KOPT-K1 (cell line): Measurements from ENCODE around the gene TADA2B.
"Not testable (repeated sequence)": the region's sequence is repeated elsewhere in the genome, so short reads cannot be mapped to it uniquely, and the experiment has no call there.

ENCODE experiments used
- H3K27ac ChIP-seq: fragments of 200-600 bp; sonication (generic); 2 replicates; pipeline ENCODE4 v1.5.1; 2016; ENCODE audit warnings: antibody characterized with exemption, mild to moderate bottlenecking, low read depth, low read length; ENCODE audit not compliant: poor library complexity, severe bottlenecking
- H3K36me3 ChIP-seq: fragments of 200-600 bp; sonication (generic); 2 replicates; pipeline ENCODE4 v1.5.1; 2017; ENCODE audit warnings: antibody characterized with exemption, mild to moderate bottlenecking, low read length, moderate library complexity; ENCODE audit not compliant: insufficient read depth
- H3K9me3 ChIP-seq: fragments of 200-600 bp; sonication (generic); 2 replicates; pipeline ENCODE4 v1.5.1; 2017; ENCODE audit warnings: antibody characterized with exemption, low read length, mild to moderate bottlenecking; ENCODE audit not compliant: insufficient read depth, poor library complexity, severe bottlenecking

TADA2B gene

DNA sequence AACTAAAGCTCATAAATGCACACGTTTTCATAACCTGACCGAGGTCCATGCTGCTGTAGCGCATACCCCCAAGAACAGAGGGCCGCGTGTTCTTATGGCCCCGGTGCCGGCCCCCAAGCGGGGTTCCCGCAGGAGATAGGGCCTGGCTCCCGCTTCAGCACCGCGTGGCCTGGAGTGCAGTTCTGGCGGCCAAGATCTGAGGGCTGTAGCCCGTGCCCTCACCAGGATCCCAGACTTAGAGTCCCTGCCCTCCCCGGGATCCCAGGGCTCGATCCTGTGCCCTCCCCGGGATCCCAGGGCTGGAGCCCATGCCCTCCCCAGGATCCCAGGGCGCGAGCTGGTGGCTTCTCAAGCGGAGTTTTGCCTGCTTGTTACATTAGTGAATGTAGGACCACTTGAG is 25.7 kb downstream of the TADA2B start:
- Histone ChIP-seq H3K27ac (peak overlapping the region; percentile 54), H3K9me3 (no peaks in the 10 kb centered on the region), H3K36me3 (peaks cover 28% of the 10 kb centered on the region)

GRCh38 chr4:7070729-7071511 is 27.7 kb downstream of the TADA2B start:
- Histone ChIP-seq H3K9me3 (no peaks in the 10 kb centered on the region), H3K27ac (no peak overlapping the region), H3K36me3 (peaks cover 7% of the 10 kb centered on the region; the same call in 1 of the 2 replicates)

DNA sequence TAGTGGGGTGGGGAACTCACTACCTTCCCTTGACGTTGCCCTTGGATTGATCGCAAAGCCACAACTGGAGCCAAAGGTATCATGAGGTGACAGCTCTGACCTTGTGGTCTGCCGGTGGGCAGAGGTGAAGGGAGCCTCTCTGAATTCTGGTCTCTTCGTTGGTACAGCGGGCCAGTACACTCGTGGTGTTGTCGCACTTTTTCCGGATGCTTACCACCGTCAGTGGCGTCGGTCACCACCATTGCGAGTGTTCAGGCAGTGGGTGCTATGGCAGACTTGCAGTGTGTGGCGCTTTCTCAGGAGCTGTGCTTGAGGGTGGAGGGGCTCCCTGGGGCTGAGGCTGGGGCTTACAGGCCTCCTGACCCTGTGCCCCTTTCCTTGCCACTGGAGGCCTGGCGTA is 29.9 kb downstream of the TADA2B start:
- Histone ChIP-seq H3K27ac (no peak overlapping the region), H3K36me3 (no peaks in the 10 kb centered on the region), H3K9me3 (no peaks in the 10 kb centered on the region)

GRCh38 chr4:7073526-7074390 is 30.6 kb downstream of the TADA2B start:
- Histone ChIP-seq H3K9me3 (no peaks in the 10 kb centered on the region), H3K27ac (no peak overlapping the region), H3K36me3 (no peaks in the 10 kb centered on the region)

- Histone ChIP-seq H3K36me3 (no peaks in the 10 kb centered on the region), H3K27ac (no peak overlapping the region)
Measured at GRCh38 chr4:7074426-7074825, 31.3 kb downstream of the TADA2B start.

GRCh38 chr4:7075962-7076695 is 33.0 kb downstream of the TADA2B start:
- peaks cover 8% of the 10 kb centered on the region for H3K9me3 ChIP-seq
- no peak overlapping the region for H3K27ac ChIP-seq
- H3K36me3 ChIP-seq, result no peaks in the 10 kb centered on the region

More at GRCh38 chr4:7074426-7074825, 31.3 kb downstream of the TADA2B start:
- H3K9me3 ChIP-seq, result no peaks in the 10 kb centered on the region

DNA sequence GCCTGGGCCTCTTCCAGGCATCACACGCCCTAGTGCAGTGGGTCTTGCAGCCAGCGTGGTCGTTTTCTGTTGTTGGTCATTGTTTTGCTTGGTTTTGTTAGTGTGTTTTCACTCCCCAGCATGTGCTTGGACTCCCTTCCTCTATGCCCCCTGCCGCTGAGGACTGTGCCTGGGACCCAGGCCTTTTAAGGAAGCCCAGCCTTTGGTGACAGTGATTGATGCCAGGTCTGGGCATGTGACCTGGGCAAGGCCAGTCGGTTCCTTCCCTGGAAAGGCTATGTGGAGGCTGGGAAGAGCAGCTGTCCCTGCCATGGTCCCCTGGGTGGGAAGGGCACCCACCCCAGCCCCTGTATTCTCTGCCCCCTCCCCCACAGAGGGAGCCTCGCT is 33.5 kb downstream of the TADA2B start:
- peaks cover 8% of the 10 kb centered on the region for H3K9me3 ChIP-seq
- H3K27ac ChIP-seq, result no peak overlapping the region
- H3K36me3 ChIP-seq, result no peaks in the 10 kb centered on the region

GRCh38 chr4:7077371-7077770 is 34.2 kb downstream of the TADA2B start:
- Histone ChIP-seq H3K27ac (no peak overlapping the region), H3K36me3 (no peaks in the 10 kb centered on the region), H3K9me3 (peaks cover 8% of the 10 kb centered on the region)

DNA sequence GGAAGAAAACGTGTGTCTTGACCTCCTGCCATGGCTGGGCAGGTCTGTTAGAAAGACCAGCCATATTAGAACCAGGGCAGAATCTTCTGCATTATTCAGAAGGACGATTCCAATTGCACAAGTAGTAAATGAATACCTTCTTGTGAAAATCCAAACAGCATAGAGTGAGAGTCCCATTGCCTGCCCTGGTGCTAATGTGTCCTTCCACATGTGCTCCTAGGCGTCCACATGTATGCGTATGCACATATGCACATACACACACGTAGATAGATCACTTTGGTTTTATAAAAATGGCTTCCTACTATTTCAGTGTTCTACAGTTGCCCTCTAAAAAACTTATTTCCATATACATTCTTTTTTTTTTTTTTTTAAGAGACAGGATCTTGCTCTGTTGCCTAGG is 34.9 kb downstream of the TADA2B start:
- Histone ChIP-seq H3K9me3 (peaks cover 8% of the 10 kb centered on the region), H3K27ac (no peak overlapping the region), H3K36me3 (no peaks in the 10 kb centered on the region)

DNA sequence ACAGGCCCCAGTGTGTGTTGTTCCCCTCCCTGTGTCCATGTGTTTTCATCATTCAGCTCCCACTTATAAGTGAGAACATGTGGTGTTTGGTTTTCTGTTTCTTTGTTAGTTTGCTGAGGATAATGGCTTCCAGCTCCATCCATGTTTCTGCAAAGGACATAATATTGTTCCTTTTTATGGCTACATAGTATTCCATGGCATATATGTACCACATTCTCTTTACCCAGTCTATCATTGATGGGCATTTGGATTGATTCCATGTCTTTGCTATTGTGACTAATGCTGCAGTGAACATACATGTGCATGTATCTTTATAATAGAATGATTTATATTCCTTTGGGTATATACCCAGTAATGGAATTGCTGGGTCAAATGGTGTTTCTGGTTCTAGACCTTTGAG is 36.3 kb downstream of the TADA2B start:
- not testable (repeated sequence) for H3K36me3 ChIP-seq, H3K27ac ChIP-seq, H3K9me3 ChIP-seq

- not testable (repeated sequence) for H3K27ac ChIP-seq, H3K9me3 ChIP-seq, H3K36me3 ChIP-seq
Measured at GRCh38 chr4:7079909-7080308, 36.7 kb downstream of the TADA2B start.

GRCh38 chr4:7083597-7084563 is 40.7 kb downstream of the TADA2B start:
- H3K36me3 ChIP-seq, result no peaks in the 10 kb centered on the region
- peaks cover 40% of the 10 kb centered on the region for H3K9me3 ChIP-seq
- no peak overlapping the region for H3K27ac ChIP-seq

GRCh38 chr4:7084564-7084961 is 41.4 kb downstream of the TADA2B start:
- not testable (repeated sequence) for H3K27ac ChIP-seq, H3K36me3 ChIP-seq
- peaks cover 40% of the 10 kb centered on the region for H3K9me3 ChIP-seq

DNA sequence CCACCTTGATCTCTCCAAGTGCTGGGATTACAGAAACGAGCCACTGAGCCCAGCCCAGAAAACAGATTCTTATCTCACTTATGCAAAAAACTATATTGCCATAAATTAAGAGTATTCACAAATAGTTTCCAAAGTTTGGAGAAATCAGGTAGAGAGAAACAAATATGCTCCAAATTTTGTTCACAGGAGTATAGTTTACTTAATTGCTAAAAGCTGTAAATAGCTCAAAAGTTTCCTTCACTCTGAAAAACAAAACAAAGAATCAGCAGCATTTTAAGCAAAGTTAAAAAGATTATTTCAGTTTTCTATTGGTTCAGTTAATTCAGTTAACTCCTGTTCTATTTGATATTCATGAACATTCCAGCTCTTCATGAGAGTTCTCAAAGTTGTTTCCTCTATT is 43.2 kb downstream of the TADA2B start:
- H3K36me3 ChIP-seq, result no peaks in the 10 kb centered on the region
- no peak overlapping the region for H3K27ac ChIP-seq
- peaks cover 31% of the 10 kb centered on the region for H3K9me3 ChIP-seq
